Activated T-cell treated with anti-CD3 and anti-CD28 coated beads for 24 hours (primary cell): Measurements from ENCODE around the gene PTPRN2.

Source experiments
- DNase-seq: peaks from one replicate; pipeline ENCODE4 v3.0.0-alpha.2; 2020; ENCODE audit warnings: low read depth

Gene PTPRN2

DNA sequence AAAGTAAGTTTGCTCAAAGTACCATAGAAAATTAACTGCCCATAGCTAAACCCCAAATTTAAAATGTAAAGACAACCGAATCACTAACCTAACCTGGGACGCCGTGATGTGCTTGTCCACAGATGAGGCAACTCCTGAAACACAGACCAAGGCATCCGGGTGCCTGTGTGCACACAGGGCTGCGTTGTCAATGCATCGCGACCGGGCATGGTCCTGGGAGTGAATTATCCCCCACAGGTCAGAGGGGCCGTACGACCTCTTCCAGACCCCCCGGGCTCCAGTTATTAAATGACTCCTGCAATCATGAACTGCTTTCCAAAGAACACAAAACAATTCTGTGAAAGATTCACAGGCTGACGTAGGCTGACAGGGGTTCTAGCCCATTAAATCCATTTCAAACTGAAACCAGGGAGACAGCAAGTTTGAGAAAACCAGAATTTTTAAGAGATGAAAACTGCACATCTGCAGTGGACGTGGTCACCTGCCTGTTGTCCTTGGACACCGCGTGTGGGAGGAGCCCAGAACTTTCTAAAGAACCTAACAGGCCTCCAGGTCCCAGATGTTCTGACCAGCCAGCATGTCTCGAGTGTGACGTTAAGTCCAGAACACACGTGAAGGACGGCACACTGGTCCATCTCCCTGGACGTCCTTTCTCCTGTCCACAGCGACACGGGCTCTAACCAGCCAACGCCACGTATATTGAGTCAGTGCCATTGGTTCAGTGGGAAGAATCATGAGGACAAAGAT is 953.0 kb downstream of the PTPRN2 start:
- DNase-seq = no peak

DNA sequence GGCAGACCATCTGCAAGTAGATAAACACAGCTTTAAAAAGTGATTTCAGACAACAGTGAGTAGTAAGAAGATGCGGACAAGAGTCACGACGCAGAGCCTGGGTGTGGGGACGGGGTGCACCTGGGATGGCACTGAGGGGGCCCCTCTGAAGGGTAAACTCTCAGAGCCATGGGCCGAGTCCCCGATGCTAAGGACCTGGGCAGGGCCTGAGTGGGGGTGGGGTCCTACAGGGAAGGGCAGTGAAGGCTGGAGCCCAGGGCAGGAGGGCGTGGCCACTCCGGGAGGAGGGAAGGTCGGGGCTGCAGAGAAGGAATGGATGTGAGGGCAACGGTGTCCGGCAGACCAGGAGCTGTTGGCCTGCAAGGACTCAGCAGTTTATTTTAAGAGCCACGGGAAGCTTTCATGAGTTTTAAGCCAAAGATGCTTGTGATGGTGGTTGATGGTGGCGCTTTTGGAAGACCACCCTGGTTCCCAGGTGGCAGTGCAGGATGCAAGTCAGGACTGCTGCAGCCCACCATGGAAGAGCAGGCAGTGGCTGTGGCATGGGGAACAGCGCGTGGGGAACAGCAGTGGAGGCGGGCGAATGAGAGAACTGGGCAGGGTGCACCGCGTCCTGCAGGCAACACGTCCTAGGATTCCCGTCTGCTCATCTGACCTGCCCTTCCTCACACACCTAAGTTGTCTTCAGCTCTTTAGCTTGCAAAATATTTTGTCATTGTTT is 954.0 kb downstream of the PTPRN2 start:
- DNase-seq = no peak

DNA sequence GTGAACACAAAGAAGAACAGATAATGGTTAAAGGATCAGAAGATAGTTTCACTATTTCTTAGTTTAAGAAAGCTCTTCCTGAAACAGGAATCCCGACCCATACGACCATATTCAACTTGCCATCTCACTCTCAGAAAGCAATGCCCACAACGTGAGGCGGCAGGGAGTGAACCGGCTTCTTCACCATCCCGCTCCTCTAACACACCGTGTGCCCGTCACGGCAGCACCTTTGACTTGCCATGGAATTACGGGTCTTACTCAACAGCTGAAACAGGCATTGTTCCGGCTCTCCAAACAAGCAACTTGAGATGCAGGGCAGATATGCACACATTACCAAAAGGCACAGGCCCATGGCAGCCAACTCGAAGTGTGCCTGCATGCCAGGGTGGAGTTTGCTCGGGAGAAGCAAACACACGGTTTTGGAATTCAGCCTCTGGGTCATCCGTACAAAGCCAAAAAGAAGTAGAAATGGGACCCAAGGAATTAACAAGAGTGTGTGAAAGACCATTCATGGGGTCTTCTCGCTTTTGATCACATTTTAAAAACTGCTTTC is 957.2 kb downstream of the PTPRN2 start:
- no peak for DNase-seq

DNA sequence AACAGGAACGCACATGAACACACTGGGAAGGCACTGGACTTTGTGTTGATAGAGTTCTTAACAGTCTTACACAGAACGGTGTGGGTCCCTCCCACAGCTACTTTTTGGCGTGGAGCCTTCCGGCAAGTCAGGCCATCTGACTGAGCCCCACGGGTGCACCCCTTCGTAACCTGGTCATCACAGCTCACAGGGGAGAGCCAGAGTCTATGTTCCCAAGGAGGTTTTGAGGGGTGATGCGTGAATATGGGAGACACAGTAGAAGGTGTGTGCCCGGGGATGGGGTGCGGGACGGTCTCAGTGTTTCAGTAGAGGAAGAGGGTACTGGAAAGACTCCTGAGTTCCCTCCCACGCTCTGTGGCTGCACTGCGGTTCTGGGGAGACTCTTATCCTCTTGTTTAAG is 959.2 kb downstream of the PTPRN2 start:
- DNase-seq = no peak

DNA sequence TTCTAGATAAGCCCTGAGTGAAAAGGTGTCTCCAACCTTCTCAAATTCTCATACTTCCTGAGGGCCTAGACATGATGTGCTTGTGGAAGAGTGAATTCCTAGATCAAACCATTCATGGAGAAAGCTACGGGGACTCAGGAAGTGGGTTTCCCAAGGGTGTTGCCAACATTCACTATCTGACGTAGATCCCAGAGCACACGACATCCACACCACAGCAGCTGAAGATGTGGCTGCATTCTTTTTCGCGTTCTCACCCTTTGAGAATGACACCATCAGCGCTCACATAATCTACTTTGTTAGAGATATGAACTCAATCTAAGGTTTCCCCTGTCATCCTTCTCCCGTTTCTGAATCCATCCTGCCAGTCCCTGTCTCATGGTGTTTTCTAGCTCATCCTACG is 960.0 kb downstream of the PTPRN2 start:
- no peak for DNase-seq

DNA sequence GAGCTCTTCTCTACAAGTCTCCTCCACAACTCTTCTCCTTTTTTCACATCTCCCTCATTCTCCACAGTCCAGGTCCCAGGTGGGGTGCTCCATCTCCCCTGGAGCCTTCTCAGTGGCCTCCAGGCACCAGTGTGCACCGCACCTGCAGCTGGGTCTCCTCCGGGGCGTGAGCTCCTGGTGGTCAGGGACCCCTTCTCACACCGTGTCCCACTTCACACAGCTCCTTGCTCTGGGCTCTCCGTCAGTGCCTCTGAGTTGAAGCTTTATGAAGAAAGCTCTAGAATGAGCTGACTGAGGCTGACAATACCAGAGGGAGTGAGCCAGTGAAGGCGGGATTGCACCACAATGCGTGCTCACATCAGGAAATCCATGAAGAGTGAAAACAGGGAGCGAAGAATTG is 960.6 kb downstream of the PTPRN2 start:
- no peak for DNase-seq

DNA sequence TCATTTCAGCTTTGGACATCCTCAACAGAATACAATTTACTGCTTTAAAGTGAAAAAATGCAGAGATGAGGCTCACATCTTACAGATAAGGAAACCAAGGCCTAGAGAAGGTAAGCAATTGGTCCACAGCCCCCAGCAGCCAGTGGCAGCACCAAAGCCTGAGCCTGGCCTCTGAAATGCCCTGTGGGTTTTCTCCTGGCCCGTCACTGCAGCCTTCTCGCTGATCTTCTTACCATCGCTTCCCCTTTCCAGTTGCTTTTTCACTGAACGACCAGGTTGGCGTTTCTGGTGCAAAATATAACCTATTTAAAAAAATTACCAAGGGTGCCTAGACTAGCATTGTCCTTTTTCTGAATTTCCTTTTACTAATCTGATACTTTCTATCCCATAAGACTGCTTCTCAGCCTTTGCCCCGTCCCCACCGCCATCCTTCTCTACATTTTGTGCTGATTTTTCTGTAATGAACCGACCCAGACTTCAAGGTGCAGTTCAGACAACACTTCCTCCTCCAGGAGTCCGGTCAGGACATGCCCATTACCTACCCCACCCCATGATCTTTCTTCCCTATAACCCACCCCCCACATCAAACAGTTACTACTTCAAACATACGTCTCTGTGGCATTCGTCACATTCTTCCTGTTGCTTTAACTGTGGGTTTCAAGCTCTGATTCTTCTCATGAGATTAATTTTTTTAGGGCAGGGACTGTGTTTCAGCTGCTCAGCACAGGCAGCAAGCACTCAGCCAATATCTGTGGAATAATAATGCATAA is 961.5 kb downstream of the PTPRN2 start:
- no peak for DNase-seq

DNA sequence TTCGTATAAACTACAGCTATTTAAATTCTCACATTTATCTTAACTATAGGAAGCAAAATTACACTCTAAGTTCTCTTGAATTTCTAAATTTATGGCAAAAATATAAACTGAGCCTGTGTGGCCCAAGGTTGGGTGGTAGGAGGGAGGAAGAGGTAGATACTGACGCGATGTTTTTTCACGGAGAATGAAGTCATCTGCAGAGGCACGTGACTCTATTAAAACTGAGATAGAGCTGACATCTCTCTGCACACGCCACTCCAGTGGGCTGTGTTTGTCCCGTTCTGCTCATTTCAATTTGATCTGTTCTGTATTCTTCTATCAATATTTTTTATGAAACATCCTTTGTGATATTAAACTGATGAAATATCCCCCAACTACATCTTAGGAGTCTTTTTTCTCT is 964.1 kb downstream of the PTPRN2 start:
- no peak for DNase-seq

DNA sequence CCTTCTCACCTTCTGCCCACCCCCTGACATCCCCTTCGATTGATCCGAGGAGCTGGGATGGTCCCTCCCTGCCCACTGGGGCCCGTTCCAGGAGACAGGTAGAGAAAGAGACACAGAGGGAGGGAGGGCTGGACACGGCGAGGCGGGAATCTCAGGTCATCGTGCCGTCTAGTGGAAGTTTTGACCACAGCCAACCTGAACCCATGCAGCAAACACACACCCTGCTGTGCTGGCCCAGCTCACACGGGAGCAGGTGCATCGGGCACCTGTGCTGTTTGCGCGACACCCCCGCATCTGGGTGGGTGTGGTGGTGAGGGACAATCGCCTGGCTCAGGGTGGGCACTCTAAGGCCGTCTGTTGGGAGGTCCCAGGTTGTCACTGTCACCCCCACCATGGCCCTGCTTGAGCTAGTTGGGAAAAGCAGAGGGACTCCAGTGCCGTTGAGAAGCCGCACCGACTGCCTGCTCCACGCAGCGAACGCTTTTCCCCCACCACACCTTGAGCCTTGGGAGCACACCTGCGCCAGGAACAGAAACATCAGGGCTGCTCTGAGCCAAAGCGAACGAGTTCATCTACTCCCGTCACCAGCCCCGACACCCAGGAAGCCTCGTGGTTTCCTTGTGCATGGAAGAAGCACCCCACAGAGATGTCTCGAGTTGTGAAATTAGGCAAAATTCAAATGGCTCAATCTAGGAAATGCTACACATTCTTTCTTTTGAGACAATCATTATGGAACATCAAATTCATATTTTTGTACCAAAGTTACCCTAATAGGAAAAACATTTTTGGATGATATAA is 965.0 kb downstream of the PTPRN2 start:
- no peak for DNase-seq

DNA sequence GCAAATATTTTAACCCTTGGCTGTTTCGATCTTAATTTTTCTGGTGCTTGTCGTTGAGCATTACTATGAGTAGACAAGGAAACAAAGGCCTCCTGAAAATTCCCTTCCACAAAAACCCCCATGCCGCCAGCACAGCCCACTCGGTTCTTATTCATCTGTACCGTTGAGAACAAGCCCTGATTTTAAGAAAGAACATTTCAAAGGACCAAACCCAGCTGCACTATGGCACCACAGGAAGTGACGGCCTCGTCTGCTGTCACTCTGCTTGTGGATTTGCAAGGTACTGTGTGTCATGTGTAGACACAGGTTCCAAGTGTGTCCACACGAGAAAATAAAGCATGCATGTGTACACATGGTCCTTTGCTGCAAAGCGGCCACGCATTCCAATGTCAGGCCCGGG is 965.6 kb downstream of the PTPRN2 start:
- DNase-seq = no peak

DNA sequence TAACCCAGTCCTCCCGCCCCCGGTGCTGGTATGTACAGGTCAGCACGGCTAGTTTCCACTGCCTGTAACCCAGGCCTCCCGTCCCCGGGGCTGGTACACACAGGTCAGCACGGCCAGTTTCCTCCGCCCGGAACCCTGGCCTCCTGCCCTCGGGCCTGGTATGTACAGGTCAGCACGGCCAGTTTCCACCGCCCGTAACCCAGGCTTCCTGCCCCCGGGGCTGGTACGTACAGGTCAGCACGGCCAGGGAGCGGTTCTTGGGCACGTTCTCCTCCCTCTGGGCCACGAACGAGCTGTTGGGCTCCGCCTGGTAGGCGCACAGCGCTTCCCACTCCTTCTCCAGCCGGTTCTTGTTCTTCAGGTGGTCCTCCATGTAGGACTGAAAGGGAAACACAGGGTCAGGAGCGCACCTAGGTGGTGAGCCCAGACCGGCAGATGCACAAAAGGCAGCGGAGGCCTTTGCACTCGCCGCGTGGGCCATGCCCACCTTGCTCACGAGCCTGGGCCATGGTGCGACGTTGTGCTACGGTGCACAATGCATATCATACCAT is 966.4 kb downstream of the PTPRN2 start:
- DNase-seq = no peak

DNA sequence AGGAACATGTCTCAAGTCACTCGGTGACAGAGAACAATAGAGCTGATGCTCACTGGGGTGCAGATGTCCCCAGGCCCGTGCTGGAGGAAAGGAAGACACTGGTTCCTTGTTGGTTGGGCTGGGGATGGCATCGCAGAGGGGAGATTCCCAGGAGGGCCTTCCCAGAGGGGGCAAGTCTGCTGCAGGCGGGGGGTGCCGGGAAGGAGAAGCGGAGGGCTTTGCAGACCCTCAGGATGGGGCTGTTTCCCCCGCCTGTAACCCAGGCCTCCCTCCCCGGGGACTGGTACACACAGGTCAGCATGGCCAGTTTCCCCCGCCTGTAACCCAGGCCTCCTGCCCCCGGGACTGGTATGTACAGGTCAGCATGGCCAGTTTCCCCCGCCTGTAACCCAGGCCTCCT is 967.0 kb downstream of the PTPRN2 start:
- no peak for DNase-seq

DNA sequence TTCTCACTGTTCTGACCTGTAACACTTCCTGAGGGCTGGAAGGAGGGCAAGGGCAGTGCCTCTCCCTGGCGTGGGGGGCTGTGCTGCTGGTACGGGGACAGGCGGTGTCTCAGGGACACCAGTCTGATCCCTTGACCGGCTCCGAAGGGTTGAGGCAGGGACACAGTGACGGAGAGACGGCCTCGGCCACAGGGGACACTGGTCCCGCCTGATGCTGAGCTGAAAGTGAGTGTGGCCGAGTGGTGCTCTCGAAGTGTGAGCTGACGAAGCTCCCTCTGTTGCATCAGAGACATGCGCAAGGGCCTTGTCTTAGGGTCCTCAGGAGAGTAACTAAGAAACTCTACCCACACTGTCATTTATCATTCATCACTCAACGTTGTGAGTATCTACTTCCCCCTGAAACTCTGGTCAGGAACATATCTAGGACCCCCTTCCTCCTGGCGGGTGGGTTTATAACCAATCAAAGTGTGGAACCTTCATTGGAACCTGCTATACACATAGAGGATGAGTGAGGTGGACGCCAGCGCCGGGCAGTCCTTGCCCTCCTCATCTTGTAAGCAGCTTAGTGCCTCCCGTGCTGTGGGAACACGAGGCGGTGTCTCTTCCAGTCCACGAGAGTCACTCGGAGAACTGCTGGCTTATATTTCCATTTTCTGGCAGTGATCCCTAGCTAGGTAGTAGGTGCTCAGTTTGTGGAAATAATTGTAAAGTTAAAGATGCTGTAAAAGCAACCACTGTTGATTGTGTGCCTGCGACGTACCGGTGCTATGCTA is 967.7 kb downstream of the PTPRN2 start:
- DNase-seq = no peak

DNA sequence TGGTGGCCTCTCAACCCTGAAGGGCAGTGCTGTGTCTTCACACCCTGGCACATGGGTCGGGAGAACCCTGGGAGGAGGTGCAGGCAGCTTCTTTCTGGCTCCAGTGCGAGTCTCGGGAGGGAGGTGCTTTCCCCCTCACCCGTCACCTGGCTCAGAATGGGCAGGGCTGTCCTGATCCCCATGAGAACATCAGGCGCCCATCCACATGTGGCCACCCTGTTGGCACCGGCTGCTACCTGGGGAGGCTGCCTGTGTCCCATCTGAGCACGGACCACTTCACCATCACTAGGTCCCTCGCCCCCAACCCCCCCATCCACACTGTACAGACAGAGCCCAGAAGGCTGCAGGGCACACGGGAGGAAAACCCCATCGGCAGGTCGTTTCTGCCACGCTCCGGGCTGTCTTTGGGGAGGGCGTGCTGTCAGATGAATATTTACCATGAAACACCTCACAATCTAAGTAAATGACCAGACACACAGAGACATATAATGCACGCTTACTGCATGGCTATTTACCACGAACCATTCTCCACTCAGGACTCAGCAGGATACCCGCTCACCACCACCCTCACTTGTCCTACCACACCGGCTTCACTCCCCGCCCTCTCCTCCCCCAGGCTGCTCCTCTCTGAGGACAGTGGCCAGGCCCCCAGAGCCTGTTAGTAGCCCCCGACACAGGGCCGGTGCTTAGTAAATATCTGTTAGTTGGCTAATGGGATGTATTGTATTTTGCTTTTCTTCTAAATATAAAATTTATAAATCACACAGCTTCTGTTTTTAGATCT is 968.6 kb downstream of the PTPRN2 start:
- DNase-seq = no peak

DNA sequence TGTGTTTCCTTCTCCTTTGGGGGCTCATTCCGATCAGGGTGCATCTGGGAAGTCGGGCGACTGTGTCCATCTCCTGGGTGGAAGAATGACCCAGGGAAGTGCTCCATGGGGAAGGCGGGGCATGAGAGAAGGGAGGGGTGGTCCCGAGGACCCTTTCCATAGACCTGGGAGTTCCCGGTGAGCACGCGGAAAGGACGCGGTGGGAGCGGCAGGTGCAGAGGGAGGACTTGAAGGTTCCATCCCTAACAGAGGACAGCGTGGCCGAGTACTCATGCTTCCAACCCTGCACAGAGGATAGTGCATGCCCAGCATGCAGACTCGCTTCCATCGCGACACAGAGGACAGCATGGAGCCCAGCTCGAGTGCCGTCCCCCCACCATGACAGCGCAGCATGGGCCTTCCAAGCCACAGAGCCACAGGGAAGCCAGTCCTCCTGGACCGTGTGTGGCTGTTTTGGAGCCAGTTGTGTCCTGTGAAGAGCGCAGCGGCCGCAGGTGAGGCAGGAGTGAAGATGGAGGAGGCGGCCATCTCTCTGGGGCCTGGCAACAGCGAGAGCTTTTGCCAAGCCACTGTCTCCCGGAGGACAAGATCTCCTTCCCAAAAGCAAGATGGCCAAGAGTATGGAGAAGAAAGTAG is 969.4 kb downstream of the PTPRN2 start:
- no peak for DNase-seq

DNA sequence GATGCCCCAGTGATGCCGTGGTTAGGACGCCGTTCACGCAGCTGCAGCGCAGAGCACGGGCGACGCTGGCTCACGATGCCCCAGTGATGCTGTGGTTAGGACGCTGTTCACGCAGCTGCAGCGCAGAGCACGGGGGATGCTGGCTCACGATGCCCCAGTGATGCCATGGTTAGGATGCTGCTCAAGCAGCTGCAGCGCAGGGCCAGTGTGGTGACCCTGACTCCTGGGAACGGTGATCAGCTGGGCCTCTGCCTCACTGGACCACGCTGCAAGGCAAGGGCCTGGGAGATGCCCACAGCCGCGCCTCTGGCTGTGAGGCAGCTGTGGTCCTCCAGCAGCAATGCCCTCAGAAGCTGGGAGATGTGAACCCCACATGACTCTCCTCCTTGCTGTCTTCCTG is 970.2 kb downstream of the PTPRN2 start:
- DNase-seq = no peak

DNA sequence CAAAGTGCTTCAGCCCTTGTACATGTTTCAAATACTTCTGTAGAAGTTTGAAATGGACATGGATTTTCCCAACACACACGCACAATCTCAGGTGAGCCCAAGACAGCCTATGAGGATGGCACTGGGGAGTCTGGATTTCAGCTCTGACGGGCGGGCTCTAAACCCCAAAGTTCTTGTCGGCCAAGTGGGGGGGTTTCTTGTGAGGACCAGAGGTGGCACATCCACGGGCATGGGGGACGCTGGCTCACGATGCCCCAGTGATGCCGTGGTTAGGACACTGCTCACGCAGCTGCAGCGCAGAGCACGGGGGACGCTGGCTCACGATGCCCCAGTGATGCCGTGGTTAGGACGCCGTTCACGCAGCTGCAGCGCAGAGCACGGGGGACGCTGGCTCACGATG is 970.7 kb downstream of the PTPRN2 start:
- DNase-seq = no peak

DNA sequence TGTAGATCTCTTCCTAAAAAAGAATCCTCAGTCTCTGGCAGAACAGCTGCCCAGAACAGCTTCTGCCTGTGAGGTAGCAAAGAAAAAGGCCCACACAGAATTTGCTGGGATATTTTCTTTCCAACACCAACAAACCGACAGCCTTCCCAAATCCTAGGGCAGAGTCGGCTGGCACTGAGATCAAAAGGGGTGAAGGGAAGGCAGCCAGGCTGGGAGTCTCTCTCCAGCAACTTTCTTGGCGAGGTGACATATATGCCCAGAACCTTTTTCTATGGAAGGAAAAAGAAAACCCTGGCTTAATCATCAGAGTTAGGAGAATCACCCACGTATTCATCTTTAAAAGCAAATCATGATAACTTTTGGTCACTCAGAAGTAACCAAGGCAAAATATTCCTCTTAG is 971.2 kb downstream of the PTPRN2 start:
- no peak for DNase-seq

DNA sequence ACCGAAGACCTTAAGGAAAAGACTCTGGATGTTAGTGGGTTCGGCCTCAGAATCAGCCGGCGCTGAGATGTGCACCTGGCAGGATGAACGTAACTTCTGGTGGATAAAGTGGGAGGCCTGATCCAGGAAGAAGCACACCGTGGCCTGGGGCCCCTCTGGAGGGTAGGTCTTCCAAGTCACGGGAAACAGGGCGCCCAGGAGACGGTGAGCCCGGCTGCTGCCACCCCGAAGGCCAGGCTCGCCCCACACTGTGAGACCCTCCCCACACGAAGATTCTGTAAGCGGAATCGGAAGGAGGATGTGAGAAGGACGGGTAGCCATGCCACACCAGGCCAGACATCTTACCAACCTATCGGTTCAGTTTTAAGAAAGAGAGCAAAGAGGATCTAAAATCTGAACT is 971.8 kb downstream of the PTPRN2 start:
- DNase-seq = no peak
